WERI-Rb-1 (cell line): ENCODE results near the gene PLAGL2.

ENCODE experiments used
- DNase-seq: peaks from one replicate; pipeline ENCODE4 v3.0.0-alpha.2; 2020
- H3K27ac ChIP-seq: fragments of 250-450 bp; sonication (Bioruptor Pico); 2 replicates; pipeline ENCODE4 v1.5.1; 2020; ENCODE audit warnings: mild to moderate bottlenecking, moderate library complexity
- H3K27me3 ChIP-seq: fragments of 250-450 bp; sonication (Bioruptor Pico); 2 replicates; pipeline ENCODE4 v1.5.1; 2021; ENCODE audit warnings: mild to moderate bottlenecking, low read depth, moderate library complexity; ENCODE audit not compliant: insufficient read depth, severe bottlenecking
- H3K36me3 ChIP-seq: fragments of 250-450 bp; sonication (Bioruptor Pico); 2 replicates; pipeline ENCODE4 v1.5.1; 2020; ENCODE audit warnings: mild to moderate bottlenecking, moderate library complexity
- H3K4me3 ChIP-seq: 2 replicates; pipeline ENCODE4 v1.5.1; 2011; ENCODE audit warnings: low read depth, mild to moderate bottlenecking, control low read depth, low read length
- H3K9me3 ChIP-seq: fragments of 250-450 bp; sonication (Bioruptor Pico); 2 replicates; pipeline ENCODE4 v1.5.1; 2021; ENCODE audit warnings: mild to moderate bottlenecking, moderate library complexity; ENCODE audit not compliant: severe bottlenecking
- TF ChIP-seq, protein P1 (sequence below): IDR thresholded peaks from 2 replicates; pipeline ENCODE4 v1.5.1; 2011; ENCODE audit warnings: low read depth, mild to moderate bottlenecking, control low read depth, inconsistent platforms, low read length

PLAGL2 gene

DNA sequence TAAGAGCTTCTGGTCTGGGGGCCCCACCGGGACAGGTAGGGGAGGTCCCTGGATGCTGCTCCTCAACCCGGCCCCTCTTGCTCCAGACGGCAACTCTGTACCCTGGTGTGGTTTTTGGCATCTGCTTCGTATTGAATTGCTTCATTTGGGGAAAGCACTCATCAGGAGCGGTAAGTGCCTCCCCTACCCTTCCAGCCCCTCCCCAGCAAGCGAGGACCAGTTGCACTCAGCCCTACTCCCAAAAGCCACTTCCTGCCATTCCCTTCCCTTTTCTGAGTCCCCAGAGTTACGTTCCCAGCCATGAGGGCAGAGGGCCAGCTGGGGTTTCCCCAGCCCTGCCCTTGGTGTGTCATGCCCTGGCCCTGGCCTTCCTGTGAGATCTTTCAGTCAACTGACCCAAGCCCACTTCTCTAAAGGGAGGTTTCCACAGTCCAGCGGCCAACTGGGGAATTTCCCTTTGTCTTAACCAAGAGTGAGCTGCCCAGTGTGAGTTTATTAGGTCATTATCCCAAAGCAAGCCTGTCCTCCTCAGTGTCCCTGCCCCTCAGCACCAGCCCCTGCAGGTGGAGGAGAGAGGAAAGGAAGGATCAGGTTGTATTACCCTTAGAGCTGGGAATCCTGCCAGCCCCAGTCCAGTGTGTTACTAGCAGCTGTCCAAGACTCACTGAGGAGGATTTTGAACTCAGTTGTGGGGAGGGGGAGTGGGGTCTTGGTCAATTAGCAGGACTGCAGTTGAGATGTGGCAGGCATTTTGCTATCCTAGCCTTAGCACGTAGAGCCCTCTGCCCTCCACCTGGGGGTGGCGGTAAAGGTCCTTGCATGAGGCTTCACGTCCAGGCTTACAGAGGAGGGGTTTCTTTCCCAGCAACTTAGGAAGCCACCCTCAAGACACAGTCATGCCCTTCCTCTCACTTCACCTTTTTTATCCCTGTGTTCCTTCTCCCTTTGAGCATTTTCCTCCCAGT is 52.2 kb downstream of the PLAGL2 start:
- peak; percentile 82 for DNase-seq
- Histone ChIP-seq H3K9me3 (no peaks in the 10 kb centered on the region), H3K4me3 (no peak overlapping the region), H3K36me3 (peaks cover 44% of the 10 kb centered on the region), H3K27me3 (no peaks in the 10 kb centered on the region), H3K27ac (peak overlapping the region; percentile 27)
- TF ChIP-seq, protein P1, sequence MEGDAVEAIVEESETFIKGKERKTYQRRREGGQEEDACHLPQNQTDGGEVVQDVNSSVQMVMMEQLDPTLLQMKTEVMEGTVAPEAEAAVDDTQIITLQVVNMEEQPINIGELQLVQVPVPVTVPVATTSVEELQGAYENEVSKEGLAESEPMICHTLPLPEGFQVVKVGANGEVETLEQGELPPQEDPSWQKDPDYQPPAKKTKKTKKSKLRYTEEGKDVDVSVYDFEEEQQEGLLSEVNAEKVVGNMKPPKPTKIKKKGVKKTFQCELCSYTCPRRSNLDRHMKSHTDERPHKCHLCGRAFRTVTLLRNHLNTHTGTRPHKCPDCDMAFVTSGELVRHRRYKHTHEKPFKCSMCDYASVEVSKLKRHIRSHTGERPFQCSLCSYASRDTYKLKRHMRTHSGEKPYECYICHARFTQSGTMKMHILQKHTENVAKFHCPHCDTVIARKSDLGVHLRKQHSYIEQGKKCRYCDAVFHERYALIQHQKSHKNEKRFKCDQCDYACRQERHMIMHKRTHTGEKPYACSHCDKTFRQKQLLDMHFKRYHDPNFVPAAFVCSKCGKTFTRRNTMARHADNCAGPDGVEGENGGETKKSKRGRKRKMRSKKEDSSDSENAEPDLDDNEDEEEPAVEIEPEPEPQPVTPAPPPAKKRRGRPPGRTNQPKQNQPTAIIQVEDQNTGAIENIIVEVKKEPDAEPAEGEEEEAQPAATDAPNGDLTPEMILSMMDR = peak; percentile 96

DNA sequence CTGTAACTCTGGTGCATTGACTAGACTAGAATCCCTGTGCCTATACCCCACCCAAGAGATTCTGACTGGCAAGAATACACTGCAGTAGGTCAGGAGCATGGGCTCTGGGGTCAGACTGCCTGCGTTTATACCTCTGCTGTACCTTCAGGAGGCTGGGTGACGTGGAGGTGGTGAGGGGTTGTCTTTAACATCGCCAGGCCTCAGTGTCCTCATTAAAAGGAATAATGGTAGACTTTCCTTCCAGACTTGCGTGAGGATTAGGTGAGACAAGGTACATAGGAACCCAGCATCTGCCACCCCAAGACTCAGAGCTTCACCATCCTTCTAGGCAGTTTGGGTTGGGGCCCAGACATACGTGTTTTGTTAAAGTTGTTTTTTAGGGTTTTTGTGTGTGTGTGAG is 53.8 kb downstream of the PLAGL2 start:
- H3K9me3 ChIP-seq = no peaks in the 10 kb centered on the region
- TF ChIP-seq, protein P1 = no peak
- no peak for DNase-seq
- H3K4me3 ChIP-seq = no peak overlapping the region
- H3K27me3 ChIP-seq = no peaks in the 10 kb centered on the region
- H3K36me3 ChIP-seq = peaks cover 42% of the 10 kb centered on the region
- no peak overlapping the region for H3K27ac ChIP-seq

DNA sequence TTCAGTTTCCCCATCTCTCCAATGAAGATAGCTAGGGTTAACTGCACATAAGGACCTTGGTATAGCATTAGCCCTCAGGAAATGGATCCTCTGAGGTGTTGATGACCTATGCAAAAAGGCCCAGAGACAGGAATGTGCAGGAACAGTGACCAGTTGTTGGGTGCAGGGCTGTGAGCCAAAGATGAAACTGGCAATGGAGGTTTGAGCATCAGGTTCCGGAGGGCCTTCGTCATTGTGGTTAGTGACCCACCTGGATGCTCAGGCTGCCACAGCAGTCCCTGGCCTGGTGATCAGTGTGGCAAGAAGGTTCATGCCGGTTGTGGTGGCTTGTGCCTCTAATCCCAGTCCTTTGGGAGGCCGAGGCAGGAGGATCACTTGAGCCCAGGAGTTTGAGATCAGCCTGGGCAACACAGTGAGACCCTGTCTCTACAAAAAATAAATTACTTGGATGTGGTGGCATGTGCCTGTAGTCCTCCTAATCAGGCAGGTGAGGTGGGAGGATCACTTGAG is 54.3 kb downstream of the PLAGL2 start:
- no peak overlapping the region for H3K27ac ChIP-seq
- DNase-seq = no peak
- H3K36me3 ChIP-seq = peaks cover 39% of the 10 kb centered on the region
- H3K27me3 ChIP-seq = no peaks in the 10 kb centered on the region
- TF ChIP-seq, protein P1 = no peak
- no peak overlapping the region for H3K4me3 ChIP-seq
- H3K9me3 ChIP-seq = no peaks in the 10 kb centered on the region

DNA sequence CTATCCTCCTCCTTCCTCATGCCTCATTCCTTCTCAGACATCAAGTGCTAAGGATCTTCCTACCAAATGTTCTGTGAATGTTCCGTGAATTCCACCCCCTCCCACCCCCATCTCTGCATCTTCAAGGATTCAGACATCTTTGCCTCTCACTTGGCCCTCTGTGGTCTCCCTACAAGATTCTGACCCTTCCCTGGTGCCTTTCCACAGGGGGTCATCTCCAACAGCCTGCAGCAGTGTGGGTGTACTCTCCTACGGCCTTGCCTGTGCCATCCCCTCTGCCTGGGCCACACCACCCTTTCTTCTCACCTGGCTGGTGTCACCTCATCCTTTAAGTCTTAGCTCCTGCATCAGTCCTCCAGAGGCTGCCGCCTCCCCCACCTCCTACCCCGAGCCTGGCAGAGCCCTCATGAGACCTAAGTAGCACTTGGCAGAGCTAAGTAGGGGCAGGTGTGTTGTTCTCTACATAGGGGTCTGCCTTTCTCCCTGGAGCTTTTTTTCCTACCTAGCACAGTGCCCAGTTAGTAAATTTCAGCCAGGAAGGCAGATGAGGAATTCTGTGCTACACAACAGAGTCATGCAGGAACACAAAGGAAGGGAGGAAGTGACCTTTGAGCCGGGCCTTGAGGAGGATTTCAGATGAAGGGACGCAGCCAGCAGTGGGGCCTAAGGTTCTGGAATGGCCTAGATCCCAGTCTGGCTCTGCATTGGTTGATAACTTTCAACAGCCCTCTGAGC is 55.0 kb downstream of the PLAGL2 start:
- Histone ChIP-seq H3K4me3 (no peak overlapping the region), H3K27ac (no peak overlapping the region), H3K27me3 (no peaks in the 10 kb centered on the region), H3K36me3 (peaks cover 39% of the 10 kb centered on the region), H3K9me3 (no peaks in the 10 kb centered on the region)
- DNase-seq = no peak
- TF ChIP-seq, protein P1 = no peak

DNA sequence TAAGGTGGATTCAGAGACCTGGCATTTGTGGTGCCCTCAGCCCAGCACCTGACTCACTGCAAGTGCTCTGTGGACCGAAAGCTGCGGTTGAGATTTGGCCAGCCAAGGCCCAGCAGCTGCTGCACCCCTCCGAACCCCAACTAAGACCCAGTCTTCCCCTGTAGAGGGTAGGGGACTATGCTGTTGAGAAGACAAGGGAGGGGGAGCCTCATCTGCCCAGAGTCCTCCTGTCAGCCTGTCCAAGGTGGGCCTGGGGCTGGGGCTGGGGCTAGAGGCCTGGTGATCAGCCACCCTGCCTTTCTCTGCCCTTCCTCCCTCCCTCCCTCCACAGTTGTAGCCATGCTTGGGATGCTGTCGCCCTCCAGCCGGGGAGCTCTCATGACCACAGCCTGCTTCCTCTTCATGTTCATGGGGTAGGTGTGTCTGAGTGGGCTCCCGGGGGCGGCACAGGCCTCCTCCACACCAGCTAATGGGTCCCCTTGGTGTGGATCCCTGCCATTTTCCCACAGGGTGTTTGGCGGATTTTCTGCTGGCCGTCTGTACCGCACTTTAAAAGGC is 57.2 kb downstream of the PLAGL2 start:
- Histone ChIP-seq H3K4me3 (no peak overlapping the region), H3K27ac (no peak overlapping the region), H3K9me3 (no peaks in the 10 kb centered on the region), H3K27me3 (no peaks in the 10 kb centered on the region), H3K36me3 (peaks cover 54% of the 10 kb centered on the region)
- DNase-seq = no peak
- TF ChIP-seq, protein P1 = no peak
